ENCODE data around the gene XXYLT1.
A peak's percentile ranks its signal among the peaks of the same experiment; 100 is the strongest.

Gene XXYLT1

GRCh38 chr3:195265363-195265976 is 5.5 kb downstream of the XXYLT1 start:
- DNase-seq: no peak

DNA sequence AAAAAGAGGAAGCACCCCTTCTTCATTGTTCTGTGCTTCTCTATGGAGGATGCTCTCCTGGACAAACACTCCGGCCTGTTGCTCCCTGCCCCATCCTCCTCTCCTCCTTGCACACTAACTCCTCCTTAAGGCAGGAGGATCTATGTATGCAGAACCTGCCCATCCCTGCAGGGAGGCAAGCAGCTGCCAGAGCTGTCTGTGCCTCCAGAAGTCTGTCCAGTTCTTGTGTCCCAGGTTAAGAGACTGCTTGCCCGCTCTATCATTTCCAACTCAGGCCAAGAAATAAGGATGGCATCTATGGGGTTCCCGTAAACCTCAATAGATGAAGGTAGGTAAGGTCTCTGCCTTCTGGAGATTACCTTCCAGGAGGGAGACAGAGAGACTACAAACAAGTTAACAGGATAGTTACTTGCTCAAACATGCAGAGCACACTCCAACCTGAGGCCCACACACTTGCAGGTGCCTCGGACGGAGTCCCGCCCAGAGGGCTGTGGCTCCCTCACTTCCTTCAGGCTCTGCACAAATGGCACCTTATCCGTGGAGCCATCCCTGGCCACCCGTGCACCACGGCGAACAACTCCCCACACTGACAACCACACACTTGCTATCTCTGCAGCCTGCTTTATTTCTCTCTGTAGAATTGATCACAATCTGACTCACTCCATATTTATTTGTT is 6.9 kb downstream of the XXYLT1 start:
- no peak for DNase-seq

DNA sequence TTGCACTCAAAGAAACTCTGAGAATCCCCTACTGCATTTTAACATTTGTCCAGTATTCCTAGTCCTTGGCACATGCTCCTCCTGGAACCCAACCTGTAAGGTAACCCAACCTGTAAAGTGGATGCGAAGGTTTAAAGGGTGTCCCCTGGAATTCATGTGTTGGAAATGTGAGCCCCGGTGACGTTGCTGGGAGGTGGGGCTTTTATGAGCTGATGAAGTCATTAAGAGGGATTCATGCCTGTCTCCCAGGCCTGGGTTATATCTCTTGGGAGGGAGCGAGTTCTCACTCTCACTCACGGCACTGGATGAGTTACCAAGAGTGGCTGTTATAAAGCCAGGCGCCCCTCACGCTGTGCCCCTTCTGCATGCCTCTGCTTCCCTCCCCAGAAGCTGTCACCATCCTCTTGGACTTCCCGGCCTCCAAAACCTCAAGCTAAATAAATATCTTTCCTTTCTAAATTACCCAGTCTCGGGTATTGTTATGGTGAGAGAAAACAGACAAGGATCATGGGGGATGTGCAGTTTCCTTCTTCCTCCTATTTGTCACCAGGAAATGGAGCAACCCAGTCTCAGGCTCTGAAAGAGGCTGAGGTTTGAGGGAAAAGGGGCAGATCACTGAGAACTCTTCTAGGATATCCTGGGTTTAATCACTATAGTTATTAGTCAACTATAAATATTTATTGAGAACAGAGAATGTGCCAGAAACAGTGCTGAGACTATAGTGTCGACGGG is 7.6 kb downstream of the XXYLT1 start:
- no peak for DNase-seq

DNA sequence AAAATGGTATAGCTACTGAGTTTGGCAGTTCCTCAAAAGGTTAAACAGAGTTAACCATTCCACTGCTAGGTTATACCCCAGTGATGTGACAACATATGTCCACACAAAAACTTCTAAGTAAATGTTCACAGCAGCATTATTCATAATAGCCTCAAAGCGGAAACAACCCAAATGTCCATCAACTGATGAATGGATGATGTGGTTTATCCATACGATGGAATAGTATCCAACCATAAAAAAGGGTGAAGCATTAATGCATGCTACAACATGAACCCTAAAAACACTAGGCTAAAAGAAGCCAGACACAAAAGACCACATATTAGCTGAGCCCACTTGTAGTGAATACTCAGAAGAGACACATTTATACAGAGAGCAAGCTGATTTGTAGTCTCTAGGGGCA is 9.0 kb downstream of the XXYLT1 start:
- DNase-seq: no peak

DNA sequence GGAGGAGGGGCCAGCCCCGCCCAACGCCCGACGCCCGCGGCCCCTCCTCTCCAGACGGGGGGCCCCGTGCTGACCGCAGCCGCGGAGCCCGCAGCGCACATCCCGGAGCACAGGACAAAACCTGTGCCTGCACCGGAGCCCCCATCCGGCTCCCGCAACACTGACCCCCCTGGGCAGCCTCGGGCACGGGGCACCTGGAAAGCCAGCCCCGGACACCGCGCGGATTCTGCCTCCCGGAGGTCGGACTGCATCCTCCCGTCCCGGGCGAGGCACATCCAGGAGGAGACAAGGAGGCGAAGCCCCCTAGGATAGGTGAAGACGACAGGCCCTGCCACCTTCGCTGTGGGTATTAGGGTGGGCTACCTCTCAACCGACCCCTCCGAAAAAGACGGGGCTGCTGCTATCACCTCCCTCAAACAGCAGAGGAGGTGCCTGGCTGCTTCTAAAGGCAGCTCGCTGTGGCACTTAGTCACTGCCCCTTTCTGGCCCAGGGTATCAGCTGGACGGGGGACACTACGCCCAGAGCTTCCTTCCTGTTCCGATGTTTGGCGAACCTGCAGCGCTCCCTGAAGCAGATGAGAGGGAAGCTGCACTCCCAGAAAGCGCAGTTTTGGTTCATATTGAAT is 10.6 kb downstream of the XXYLT1 start:
- no peak for DNase-seq

GRCh38 chr3:195259475-195260279 is 11.3 kb downstream of the XXYLT1 start:
- DNase-seq: peak; percentile 81

DNA sequence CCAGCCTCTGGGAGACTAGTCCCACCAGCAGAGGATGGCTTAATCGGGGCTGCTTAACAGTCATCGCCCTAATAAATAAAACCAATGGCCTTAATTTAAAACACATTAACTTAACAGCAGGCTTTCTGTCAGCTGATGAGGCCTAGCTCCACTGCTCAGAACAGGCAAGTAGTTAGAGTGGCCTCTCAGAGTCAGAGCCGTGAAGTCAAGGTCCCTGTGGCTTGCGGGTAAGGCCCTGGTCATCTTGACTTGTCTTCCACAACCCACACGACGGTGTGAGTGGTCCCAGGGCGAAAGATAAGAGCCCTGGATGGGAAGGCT is 11.8 kb downstream of the XXYLT1 start:
- no peak for DNase-seq

- no peak for DNase-seq
Measured at GRCh38 chr3:195258449-195259153, 12.4 kb downstream of the XXYLT1 start.

DNA sequence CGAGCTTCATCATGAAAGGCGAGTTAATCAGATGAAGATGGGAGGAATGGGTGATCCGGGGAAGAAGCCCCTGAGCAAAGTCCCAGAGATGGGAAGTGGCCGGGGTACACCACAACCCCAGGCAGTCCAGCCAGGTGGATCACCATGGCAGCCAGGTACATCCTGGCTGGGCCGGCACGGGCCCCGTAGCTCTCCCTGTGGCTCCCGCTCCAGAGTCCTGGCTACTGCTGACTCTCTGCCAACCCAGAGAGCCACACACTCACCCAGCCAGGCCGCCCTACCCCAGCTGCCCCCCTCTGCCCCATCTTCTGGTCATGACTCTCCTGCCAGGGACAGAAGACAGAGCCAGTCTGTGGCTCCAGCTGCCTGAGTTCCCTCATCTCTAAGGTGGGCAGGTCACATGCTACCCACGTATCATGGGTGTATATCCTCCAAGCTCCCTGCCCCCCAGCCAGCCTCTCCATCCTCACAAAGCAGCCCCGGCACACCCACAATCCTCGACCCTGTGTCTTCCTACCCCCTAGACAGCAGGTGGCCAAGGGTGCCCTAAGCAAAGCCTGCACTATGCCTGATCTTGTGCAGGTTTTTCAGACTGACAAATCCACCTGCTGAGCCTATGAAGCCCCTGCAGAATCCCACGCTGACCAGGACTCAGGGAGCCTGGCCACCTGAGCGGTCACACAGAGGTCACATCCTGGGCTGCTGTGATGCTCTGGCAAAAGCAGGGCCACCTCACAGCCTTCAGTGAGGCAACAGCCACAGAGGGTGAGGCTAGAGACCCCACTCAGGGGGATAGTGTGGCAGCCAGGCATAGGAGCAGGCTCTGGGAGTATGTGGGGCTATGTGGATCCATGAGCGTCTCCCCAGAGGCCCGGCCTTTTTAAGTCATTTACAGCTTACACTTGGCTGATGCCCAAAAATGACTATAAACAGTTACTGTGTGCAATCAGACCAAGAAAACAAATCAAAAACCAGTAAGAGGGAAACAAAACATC is 13.2 kb downstream of the XXYLT1 start:
- no peak for DNase-seq

GRCh38 chr3:195256639-195257453 is 14.1 kb downstream of the XXYLT1 start:
- no peak for DNase-seq

- DNase-seq: no peak
Measured at GRCh38 chr3:195255571-195256501, 15.1 kb downstream of the XXYLT1 start.

DNA sequence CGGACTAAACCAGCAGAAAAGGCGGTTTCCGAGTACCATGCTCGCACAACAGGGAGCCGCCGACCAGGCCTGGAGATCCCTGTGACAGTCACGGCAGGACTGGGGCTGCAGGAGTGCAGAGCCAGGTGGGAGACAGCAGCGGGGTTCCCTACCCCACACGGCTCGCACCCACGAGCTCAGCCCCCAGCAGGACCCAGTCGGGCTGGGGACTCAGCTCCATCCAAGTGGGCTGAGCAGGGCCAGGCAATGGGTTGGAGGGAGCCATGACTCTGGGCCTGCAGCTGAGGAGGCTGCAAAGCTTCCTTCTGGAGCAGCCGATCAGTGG is 15.8 kb downstream of the XXYLT1 start:
- DNase-seq: no peak

DNA sequence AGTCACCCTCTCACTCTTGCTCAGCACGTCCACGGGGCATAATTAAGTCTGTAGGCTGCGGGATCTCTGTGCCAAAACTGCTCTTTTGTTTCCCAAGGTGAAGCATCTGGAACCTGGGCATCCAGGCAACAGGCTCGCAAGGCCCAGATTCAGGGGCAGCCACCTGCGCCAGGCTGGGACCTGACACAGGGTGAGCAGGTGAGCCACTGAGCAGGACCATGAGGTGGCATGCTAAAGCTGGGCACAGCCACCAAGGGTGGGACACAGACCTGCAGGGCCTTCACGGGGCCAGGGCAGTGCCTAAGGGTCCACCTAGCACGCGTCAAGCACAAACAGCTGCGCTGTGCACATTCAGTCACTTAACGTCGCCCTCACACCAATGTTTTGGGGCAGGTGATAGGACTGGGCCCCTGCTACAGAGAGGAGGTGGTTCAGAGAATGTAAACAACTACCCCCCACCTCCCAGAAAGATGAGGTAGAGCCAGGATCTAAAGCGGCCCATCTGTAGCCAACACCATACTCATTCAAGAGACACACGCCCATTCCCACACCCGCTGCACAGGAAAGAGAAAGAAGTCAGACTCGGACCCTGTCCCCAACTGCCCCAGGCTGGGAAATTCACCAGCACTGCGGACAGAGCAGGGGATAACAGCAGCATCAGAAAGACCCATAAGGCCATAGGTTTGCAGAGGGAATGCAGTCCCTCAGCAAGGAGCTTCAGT is 16.3 kb downstream of the XXYLT1 start:
- DNase-seq: no peak

DNA sequence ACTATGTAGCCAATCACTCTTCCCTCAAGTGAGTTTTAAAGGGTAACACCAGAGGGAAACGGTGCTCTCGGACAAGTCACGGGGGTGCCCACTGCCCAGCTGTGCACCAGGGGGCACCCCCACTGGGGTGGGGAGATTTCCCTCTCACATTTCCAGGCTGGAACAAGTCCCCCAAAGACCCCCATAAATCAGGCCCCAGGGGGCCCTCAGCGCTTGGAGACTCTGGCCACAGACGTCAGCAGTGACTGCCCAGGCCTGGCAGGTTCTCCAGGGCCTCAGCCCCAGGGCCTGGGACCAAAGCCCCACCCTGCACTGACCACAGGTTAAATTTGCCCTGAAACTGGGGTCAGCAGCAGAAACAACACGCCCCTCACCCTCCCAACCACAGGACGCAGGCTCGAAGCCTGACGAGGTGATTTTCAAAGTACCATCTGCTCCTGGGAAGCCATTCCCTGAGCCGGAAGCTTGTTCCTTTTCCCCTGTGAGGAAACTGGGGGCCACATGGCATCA is 17.0 kb downstream of the XXYLT1 start:
- no peak for DNase-seq

GRCh38 chr3:195251336-195252065 is 19.5 kb downstream of the XXYLT1 start:
- no peak for DNase-seq

- no peak for DNase-seq
Measured at GRCh38 chr3:195250473-195251251, 20.3 kb downstream of the XXYLT1 start.
